Activated effector memory CD4-positive, alpha-beta T cell treated with anti-CD3 and anti-CD28 coated beads, Interleukin-2, amount 50 U/mL, for 16 hours (primary cell): ENCODE measurements around the gene MAN2A2.
"Not testable (repeated sequence)": the region's sequence is repeated elsewhere in the genome, so short reads cannot be mapped to it uniquely, and the experiment has no call there.

Experiments used
- DNase-seq: peaks from one replicate; pipeline ENCODE4 v3.0.0-alpha.2; 2020

The MAN2A2 gene

DNA sequence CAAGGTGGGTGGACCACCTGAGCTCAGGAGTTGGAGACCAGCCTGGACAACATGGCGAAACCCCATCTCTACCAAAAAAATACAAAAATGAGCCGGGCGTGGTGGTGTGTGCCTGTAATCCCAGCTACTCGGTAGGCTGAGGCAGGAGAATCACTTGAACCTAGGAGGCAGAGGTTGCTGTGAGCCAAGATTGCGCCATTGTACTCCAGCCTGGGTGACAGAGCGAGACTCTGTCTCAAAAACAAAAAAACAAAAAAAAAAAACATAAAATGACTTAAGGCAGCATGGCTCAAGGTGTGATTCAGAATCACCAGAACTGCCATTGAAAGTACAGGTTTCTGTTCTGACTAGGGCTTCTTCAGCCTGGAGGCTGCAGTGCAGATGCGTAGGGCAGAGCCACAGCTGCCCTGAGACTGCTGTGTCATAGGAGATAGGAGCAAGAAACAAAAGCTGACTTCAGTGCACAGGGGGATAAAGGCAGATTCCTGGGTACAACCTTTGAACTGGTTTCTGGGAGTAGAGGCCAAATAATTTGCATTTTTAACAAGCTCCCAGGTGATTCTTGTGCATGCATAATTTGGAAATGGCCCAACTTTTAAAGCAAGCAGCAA is 19.7 kb downstream of the MAN2A2 start:
- DNase-seq: not testable (repeated sequence)

DNA sequence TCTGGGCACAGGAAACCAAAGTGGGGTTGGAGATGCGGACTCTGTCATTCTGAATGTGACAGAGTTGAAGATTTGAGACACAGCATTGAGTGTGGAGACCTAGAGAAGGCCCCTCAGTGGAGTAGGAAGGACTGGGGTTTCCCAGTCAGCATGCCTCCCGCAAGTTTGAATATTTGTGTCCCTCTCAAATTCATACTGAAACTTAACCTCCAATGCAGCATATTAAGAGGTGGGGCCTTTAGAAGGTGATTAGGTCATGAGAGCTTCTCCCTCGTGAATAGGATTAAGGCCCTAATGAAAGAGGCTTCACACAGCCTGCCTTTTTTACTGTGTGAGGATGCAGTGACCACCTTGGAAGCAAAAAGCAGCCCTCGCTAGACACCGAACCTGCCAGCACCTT is 21.3 kb downstream of the MAN2A2 start:
- no peak for DNase-seq

DNA sequence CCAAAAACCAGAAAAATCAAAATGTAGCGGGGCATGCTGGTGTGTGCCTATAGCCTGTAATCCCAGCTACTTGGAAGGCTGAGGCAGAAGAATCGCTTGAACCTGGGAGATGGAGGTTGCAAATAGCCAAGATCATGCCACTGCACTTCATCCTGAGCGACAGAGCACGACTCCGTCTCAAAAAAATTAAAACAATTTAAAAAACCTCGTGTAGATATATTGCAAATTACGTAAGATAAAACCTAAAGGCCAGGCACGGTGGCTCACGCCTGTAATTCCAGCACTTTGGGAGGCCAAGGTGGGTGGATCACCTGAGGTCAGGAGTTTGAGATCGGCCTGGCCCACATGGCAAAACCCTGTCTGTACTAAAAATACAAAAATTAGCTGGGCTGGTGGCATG is 23.7 kb downstream of the MAN2A2 start:
- not testable (repeated sequence) for DNase-seq

DNA sequence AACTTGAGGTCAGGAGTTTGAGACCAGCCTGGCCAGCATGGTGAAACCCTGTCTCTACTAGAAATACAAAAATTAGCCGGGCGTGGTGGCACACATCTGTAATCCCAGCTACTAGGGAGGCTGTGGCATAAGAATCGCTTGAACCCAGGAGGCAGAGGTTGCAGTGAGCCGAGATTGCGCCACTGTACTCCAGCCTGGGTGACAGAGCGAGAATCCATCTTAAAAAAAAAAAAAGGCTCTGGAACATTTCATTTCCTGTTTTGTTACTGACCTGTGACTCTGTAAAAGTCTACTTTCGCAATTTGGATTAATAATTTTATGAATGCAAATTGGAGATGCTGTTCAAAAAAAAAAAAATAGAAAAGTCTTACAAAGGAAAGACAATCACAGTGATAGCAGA is 25.0 kb downstream of the MAN2A2 start:
- DNase-seq: not testable (repeated sequence)

DNA sequence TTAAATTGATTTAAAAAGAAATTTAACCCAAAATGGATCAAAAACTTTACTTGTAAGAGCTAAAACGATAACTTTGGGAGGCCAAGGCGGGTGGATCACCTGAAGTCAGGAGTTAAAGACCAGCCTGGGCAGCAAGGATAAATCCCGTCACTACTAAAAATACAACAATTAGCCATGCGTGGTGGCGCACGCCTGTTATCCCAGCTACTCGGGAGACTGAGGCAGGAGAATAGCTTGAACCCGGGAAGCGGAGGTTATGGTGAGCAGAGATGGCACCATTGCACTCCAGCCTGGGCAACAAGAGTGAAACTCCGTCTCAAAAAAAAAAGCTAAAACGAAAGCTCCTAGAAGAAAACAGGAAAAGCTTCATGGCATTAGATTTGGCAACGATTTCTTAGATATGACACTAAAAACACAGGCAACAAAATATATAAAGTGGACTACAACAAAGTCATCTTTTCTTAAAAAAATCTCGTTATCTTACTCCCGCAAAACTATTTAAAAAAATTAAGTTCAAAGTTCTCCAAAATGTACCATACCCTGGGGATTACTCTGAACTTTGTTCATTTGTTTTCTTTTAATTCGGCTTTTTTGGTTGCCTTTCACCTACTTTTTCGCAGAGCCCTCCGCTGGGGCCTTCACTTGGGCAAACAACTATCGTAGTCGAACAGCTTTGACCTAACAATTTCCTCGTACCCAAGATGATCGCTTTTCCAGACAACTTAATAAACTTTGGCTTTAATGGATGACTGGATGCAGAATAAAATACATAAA is 26.3 kb downstream of the MAN2A2 start:
- DNase-seq: no peak

DNA sequence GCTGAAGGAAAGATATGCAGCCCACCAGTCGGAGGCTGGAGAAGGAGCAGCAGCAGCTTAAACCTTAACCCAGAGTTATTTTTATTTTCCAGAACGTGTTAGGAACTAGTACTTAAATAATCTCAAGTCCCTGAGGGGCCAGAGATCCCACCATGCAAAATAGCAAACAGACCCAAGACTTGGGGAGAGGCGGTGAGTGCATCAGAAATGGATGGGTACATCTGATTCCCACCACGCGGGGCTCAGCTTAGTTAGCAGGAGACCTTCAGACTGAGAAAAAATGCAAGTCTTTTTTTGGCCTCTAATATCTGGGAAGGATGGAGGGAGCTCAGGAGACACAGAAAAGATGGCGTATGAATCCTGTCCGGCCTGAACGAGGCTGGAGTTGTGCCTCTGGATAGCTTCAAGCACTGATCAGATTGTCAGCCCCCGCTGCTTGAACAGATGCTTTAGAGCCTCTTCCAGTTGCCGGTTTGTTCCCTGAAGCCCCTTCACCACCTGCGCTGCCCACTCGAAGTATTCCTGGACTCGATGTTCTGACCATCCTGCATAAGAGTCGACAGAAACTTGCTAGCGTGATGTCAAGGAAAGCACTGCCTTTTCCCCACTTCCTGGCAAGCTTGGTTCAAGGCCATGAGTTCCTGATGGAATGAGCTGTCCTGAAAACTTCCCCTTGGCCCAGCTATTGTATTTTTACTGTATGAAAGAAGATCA is 27.9 kb downstream of the MAN2A2 start:
- no peak for DNase-seq

DNA sequence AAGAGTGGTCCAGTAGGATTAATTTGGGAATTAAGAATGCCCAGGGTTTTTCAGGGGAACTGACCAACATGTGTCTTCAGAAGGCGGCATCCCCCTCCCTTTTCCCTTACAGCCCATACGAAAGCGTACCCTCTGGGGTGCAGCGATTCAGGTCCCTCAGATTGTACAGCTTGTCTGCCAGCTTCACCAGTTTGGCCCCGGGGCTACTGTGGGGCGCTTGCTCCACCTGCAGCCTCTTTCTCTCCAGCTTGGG is 28.4 kb downstream of the MAN2A2 start:
- DNase-seq: no peak

DNA sequence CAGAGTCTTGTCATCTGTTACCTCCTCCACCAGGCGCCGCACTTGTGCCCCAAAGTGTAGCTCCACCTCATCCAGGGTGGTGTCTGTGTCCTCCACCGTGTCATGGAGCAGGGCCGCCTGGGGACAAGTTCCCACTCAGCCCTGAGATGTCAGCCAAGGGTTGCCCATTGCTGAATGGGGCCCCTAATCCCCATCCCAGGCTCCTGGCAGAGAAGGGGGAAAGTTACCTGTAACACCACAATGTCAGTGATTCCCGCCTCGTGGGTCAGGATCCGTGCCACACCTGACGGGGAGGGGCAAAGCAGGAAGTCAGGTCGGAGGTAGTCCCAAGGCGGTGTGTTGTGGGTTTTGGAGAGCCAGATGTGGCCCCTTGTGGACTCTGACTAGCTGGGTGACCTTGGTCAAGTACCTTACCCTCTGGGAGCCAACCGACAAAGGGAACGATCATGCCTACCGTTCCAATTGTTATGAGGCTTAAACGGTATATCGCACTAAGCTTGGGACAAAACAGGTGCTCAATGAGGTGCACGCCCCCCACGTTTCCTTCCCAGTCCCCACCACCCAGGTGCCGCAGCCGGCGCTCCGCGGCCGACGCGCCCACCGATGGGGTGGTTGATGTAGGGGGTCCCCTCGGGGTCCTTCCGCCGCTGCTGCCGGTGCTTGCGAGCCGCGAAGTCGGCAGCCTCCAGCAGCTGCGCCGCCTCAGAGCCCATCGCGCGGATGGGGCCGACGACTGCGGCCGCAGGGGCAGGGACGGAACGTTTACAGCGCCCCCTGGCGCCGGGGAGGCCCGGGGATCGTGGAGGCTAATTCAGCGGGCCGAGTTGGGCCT is 28.9 kb downstream of the MAN2A2 start, which contains the start of gene HDDC3:
TSS of gene HDDC3 (minus strand) at position 722 of the 832 bp plus-strand sequence. CDS start at position 713, 9 bp downstream.
- peak; percentile 97 for DNase-seq

DNA sequence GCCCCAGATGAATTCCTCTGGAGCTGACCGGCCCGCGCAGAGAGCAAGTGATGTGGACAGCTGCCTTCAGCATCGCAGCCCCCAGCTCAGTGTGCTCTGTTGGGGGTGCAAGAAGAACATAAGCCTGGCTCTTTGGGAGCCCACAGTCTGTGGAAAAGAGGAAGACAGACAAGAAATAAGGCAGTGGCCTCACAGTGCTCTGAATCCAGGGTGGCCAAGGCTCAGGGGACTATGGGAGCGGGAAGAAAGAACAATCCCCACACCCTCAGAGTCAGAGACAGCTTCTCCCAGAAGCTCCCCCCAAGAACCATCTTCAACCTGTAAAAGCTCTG is 29.5 kb downstream of the MAN2A2 start:
- no peak for DNase-seq

DNA sequence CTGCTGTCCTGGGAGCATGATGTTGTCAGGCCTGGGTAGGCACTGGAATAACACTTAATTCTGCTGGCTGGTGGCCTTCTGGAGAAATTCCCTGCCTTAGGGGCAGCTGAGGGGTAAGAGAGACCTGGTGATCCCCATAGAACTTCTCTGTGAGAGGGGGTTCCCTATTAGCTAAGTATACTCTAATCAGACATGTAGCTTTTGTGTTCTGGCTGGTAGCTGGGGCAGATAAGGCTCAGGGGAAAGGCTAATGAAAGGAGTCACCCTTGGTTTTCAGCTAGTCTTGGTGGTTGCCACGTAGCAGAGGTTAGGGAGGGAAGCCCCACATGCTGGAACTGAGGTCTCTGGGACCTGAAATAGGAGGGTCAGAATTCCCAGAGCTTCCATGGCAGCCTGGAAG is 30.2 kb downstream of the MAN2A2 start:
- no peak for DNase-seq

DNA sequence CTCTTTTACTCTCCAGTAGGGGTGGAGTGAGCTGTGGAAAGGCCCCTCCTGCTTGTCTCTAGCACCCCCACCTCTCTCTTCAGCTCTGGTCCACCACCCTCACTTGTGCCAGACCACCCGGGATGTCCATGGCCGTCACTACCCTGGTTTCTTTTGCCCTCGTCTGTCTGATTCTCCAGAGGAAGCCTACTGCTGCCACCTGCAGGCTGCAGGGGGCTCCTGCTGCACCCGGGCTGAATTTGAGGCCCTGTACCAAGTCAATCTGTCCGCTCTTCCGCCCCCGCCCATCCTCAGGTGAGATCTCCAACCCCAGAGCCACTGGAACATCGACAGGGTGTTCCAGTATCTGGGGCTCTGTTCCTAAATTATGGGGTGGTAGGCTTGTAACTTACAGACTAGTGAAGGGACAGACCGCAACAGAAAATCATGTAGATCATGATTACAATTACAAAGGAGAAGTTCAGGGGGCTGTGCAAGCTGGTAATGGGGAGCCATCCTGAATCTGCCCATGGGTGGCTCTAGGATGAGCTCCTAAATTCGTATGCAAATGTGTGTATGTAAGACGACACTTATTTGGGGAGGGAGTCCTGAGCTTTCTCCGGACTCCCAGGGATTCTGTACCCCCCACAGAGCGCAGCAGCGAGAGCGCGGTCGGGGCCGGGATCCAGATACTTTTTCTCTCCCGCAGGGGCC is 31.3 kb downstream of the MAN2A2 start:
- peak; percentile 94 for DNase-seq

DNA sequence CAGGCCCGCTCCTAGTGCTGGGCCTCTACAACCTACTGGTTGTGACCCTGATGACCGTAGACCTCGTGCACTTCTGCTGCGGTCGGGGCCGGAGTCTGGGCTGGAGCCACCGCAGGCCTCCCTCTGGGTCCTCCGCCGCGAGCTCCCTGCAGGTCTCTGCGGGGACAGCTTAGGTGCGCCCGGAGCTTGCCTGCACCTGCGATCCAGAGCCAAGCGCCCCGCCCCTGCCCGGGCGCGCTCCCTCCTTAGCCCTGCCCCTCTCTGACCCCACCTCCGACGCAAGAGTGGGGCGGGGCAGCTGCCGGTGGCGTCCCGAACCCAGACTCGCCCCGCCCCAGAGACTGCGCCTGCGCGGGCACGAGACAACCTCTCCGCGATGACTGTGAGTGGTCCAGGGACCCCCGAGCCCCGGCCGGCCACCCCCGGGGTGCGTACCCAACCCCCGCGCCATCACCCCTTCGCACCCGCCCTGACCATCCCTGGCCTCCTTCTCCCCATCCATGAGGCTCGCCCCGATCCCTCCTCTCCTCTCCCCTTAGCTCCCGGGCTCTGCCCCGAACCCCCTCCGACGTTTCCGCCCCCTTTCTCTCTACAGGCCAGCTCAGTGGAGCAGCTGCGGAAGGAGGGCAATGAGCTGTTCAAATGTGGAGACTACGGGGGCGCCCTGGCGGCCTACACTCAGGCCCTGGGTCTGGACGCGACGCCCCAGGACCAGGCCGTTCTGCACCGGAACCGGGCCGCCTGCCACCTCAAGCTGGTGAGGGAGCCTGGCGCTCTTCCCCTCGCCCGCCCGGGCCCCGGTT is 32.0 kb downstream of the MAN2A2 start, which contains the start of gene UNC45A:
TSS of gene UNC45A (plus strand) at position 337 of the 803 bp plus-strand sequence. CDS start at position 377, 40 bp downstream.
- DNase-seq: peak; percentile 98

DNA sequence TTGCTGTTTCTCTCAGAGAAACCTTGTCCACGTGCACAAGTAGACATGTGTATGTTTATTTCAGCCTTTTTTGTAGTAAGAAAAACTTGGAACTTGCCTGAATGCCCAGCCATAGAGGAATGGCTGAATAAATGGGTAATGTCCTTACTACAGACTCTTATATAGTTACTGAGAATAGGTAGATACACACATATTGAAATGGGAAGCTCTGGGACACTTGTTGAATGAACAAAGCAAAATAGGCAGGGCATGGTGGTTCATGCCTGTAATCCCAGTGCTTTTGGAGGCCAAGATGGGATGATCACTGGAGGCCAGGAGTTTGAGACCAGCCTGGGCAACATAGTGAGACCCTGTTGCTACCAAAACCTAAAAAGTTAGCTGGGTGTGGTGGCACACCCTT is 33.7 kb downstream of the MAN2A2 start:
- DNase-seq: no peak

DNA sequence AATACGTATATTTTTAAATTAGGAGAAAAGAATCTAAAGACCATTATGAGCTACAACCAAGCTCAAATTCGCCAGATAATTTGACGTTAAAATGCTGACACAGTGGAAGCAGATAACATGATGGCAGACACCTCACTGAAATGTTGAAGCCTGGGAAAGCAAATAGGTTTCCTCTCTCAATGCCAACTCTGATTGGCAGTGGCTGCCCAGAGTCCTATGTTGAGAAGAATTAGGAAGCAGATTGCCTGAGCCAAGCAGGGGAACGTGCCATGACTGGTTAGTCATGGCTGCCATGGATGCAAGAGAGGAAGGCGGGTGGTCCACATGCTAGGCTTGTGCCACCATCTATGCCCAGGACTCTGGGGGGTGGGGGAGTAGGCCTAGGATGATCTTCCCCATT is 35.2 kb downstream of the MAN2A2 start:
- no peak for DNase-seq

DNA sequence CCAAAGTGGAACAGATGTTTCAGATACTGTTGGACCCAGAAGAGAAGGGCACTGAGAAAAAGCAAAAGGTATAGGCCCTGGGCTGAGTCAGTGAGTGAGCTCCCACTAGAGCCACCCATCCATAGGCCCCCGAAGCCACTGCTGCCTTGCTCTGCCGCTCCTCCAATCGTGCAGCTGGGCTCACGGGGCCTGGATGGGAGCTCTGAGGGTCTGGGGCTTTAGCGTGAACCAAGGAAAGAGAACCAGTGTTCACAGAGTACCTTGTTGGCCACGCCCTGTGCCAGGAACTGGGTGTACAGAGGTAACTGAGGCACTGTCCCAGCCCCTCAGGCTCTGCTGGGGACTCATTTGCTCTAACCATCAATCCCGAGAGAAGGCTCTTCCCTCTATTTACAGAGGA is 36.7 kb downstream of the MAN2A2 start:
- no peak for DNase-seq

DNA sequence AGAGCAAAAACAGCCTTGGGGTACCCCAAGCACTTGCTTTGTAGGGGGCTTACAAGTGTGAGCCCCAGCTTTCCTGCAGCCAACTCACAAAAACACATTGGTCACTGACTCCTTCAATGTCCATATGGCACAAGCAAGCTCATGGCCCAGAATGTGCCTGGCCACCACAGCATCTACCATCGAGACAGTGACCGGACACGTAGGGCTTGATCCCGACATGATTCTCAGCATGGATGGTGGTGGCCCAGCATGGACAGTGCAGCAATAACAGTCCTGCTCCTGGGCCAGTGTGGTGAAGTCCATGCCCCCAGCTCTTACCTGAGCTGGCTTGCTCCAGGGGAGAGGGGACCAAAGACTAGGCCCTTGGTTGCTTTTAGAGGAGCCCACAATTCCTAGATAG is 37.9 kb downstream of the MAN2A2 start:
- no peak for DNase-seq

DNA sequence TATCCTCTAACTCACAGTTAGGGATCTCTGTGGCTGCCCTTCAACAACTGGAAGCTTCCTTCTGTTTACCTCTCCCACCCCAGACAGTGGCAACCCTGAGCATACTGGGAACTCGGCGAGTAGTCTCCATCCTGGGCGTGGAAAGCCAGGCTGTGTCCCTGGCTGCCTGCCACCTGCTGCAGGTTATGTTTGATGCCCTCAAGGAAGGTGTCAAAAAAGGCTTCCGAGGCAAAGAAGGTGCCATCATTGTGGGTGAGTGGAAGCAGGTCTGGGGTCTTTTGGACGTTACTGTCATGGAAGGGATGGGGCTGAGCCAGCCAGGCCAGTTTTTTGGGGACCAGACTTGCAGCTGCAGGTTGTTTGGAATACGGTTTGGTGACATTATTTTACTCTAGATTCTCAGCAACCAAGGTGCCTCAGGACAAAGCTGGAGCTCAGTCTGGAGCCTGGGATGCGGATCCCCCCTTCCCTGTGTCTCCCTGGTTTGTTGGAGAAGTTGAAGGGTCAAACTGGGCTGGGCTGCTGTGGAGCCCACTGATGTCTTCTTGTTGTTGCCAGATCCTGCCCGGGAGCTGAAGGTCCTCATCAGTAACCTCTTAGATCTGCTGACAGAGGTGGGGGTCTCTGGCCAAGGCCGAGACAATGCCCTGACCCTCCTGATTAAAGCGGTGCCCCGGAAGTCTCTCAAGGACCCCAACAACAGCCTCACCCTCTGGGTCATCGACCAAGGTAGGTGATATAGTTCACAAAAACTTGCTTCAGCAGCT is 39.4 kb downstream of the MAN2A2 start:
- DNase-seq: no peak

DNA sequence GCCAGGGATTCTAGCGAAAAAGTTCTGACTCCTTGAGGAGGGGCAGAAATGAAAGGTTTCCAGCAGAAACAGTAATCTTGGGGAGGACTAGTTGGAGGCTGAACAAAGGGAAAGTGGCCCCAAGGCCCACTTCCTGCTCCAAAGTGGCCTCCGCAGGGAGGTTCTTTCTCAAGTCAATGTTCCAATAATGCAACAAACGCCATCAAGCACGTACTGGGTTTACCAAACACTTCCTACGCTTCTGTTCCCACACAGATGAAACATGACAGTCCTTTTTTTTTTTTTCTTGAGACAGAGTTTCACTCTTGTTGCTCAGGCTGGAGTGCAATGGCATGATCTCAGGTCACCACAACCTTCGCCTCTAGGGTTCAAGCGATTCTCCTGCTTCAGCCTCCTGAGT is 42.0 kb downstream of the MAN2A2 start:
- DNase-seq: no peak

DNA sequence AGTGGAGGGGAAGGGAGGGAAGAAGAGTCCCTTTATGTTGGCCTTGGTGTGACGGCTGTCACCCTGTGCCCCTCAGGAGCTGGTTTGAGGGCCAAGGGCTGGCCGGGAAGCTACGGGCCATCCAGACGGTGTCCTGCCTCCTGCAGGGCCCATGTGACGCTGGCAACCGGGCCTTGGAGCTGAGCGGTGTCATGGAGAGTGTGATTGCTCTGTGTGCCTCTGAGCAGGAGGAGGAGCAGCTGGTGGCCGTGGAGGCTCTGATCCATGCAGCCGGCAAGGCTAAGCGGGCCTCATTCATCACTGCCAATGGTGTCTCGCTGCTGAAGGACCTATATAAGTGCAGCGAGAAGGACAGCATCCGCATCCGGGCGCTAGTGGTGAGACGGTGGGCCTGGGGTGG is 43.4 kb downstream of the MAN2A2 start:
- DNase-seq: no peak

DNA sequence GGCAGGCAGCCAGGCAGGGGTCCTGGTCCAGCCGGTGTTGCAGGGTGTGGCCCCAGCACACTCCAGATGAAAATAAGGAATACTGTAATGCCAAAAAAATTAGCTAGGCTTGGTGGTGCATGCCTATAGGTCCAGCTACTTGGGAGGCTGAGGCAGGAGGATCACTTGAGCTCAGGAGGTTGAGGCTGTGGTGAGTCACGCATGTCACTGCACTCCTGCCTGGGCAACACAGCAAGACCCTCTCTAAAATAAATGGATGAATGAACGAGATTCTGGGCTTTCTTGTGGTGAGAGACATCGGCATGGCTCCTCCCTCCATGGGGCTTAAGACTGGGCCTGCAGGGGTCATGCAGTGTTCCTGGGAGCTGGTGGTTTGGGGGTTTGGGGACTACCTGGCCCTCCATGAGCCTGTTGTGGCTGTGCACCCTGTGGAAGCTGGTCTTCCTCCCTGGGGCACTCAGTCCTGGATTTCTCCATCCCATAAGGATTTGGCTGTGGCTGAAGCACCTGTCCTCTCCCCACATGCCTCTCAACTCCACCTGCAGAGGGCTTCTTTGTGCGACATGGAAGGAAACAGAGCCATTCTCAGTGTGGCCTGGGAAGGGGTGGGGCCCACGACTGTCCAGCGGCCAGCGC is 44.0 kb downstream of the MAN2A2 start:
- DNase-seq: no peak
